Right ventricle myocardium inferior (tissue), 1 donor: ENCODE data around the gene ADPRS. TPM values are rescaled to one million over a fixed set of nuclear protein-coding genes. Genes with fewer than 3 reads are reported as not detected.

Experiments used
- ATAC-seq: fragments of 200-7000 bp; cut with Tn5 transposase; one replicate; pipeline ENCODE4 v1.9.1; 2020; ENCODE audit warnings: mild to moderate bottlenecking, moderate library complexity
- DNase-seq: peaks from one replicate; pipeline ENCODE4 v3.0.0; 2021; ENCODE audit errors: missing footprints
- intact Hi-C: fragments of 100-400 bp; cut with DNase I; formaldehyde crosslinking; loops from one replicate; pipeline ENCODE4 v1.11.0; 2022
- total RNA-seq: library from RNA; stranded (reverse); fragmentation: NEBNext Ultra II Directional; extraction: Animal tissue kit (Norgen Biotek cat#: 25700); gene quantifications from one replicate; pipeline ENCODE4 v1.2.1, GENCODE V29; 2021
- donor health status: DM: no; HTN: yes; CAD: no; lungs with severe emphysema.

The ADPRS gene
- total RNA-seq, 1 donor from 2014 or later: 18.1 TPM

DNA sequence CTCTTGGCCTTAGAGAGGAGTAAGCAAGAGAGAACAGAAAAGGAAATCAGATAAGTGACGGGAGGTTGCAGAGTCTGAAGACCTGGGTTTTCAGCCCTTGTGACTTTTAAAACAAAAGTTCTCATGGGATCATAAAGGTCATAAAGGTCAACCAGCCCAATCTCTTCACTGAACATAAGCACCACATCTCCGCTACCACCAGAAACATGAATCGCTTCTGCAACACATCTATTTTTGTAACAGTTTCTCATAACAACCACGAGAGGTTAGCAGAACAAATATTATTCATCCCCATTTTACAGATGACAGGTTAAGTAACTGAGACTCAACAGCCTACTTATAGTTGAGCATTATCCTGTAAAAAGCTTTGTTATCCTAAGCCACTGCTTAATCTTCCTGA, 54.7 kb downstream of the ADPRS start:
- no peak for ATAC-seq
- intact Hi-C loops: no loop called here
- DNase-seq: no peak

Other genes starting within 250 kb of the ADPRS start
- 17.5 TPM for gene AGO1, start 205.7 kb upstream of the ADPRS start, total RNA-seq
- gene AGO3, start 157.8 kb upstream of the ADPRS start, total RNA-seq: 12.0 TPM
- not detected for gene TEKT2, start 4.8 kb upstream of the ADPRS start, total RNA-seq
- gene COL8A2, start 36.3 kb downstream of the ADPRS start, total RNA-seq: 1.0 TPM
- gene TRAPPC3, start 60.6 kb downstream of the ADPRS start, total RNA-seq: 53.9 TPM
- gene MAP7D1, start 67.3 kb downstream of the ADPRS start, total RNA-seq: 383 TPM
- gene THRAP3, start 135.6 kb downstream of the ADPRS start, total RNA-seq: 60.1 TPM
- 1.6 TPM for gene SH3D21, start 217.5 kb downstream of the ADPRS start, total RNA-seq
- gene EVA1B, start 234.8 kb downstream of the ADPRS start, total RNA-seq: 10.9 TPM